Duodenal mucosa (tissue), 2 donors: ENCODE data around the gene KRTAP10-3.
"Not testable (repeated sequence)": the region's sequence is repeated elsewhere in the genome, so short reads cannot be mapped to it uniquely, and the experiment has no call there.

Experiments
- H3K27ac ChIP-seq: one replicate; pipeline ENCODE4 v1.7.0; 2013; ENCODE audit warnings: low read depth, low read length
- H3K27me3 ChIP-seq, 2 donors: one replicate each; pipeline ENCODE4 v1.7.0; 2013; ENCODE audit warnings: low read length in 2 of 2, control low read depth in 1 of 2; ENCODE audit not compliant: insufficient read depth in 2 of 2, control insufficient read depth in 1 of 2
- H3K36me3 ChIP-seq, 2 donors: one replicate each; pipeline ENCODE4 v1.7.0; 2013; ENCODE audit warnings: low read length in 2 of 2, control low read depth in 1 of 2; ENCODE audit not compliant: insufficient read depth in 2 of 2, control insufficient read depth in 1 of 2
- H3K4me1 ChIP-seq, 2 donors: one replicate each; pipeline ENCODE4 v1.7.0; 2013; ENCODE audit warnings: low read length in 2 of 2, control low read depth in 1 of 2; ENCODE audit not compliant: insufficient read depth in 2 of 2, control insufficient read depth in 1 of 2
- H3K4me3 ChIP-seq, 2 donors: one replicate each; pipeline ENCODE4 v1.7.0; 2013; ENCODE audit warnings: low read length in 2 of 2, low read depth in 1 of 2
- H3K9ac ChIP-seq, 2 donors: one replicate each; pipeline ENCODE4 v1.7.0; 2013; ENCODE audit warnings: low read length in 2 of 2, low read depth in 1 of 2
- H3K9me3 ChIP-seq, 2 donors: one replicate each; pipeline ENCODE4 v1.7.0; 2013; ENCODE audit warnings: low read length in 2 of 2, control low read depth in 1 of 2; ENCODE audit not compliant: control insufficient read depth in 1 of 2

The KRTAP10-3 gene

DNA sequence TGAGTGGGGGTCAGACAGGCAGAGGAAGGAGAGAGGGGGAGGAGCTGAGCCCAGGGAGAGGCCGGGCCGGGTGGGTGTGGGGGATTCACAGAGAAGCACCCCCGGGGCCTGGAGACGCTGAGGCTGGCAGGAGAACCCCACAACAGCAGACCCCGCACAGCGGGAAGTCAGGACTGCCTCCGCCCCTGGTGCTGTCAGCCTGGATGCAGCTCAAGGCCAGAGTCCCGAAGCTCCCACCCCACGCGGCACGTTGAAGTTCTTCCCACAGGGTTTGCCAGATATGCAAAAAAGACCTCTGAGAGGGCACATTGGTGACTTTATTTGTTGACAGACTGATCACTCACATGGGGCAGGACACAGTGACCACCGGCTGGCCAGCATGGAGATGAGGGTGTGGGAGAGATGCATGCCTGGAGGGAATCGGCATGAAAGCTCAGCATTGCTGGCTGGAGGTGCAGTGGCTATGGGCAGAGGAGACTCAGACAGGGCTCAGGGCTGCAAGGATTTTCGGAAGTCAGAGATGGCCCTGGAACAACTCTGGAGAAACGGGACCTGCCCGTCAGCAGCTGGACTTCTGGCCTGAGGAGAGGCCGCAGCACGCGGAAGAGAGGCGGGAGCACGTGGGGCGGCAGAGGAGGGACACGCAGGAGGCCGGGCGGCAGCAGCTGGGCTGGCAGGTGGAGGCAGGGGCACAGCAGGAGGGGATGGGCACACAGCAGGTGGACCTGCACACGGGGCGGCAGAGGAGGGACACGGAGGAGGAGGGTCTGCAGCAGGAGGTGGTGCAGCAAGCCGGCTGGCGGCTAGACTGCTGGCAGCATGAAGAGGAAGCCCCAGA, 885 bp downstream of the KRTAP10-3 start:
- no peak overlapping the region for H3K27ac ChIP-seq
- H3K4me3 ChIP-seq, result no peak overlapping the region
- H3K27me3 ChIP-seq, result peaks cover 0 to 8% of the 10 kb centered on the region in 2 donors
- no peak overlapping the region for H3K9ac ChIP-seq
- no peaks in the 10 kb centered on the region for H3K36me3 ChIP-seq
- no peaks in the 10 kb centered on the region for H3K9me3 ChIP-seq
- H3K4me1 ChIP-seq, result no peaks in the 10 kb centered on the region

GRCh38 chr21:44556879-44557278, 1.7 kb downstream of the KRTAP10-3 start:
- Histone ChIP-seq H3K9ac (no peak overlapping the region), H3K27ac (no peak overlapping the region), H3K27me3 (peaks cover 0 to 8% of the 10 kb centered on the region in 2 donors), H3K4me1 (no peaks in the 10 kb centered on the region), H3K36me3 (no peaks in the 10 kb centered on the region), H3K4me3 (no peak overlapping the region), H3K9me3 (no peaks in the 10 kb centered on the region)

GRCh38 chr21:44555200-44555875, 3.3 kb downstream of the KRTAP10-3 start:
- Histone ChIP-seq H3K4me1 (no peaks in the 10 kb centered on the region), H3K27ac (no peak overlapping the region), H3K4me3 (no peak overlapping the region), H3K9me3 (no peaks in the 10 kb centered on the region), H3K27me3 (peaks cover 0 to 8% of the 10 kb centered on the region in 2 donors), H3K9ac (no peak overlapping the region), H3K36me3 (no peaks in the 10 kb centered on the region)

DNA sequence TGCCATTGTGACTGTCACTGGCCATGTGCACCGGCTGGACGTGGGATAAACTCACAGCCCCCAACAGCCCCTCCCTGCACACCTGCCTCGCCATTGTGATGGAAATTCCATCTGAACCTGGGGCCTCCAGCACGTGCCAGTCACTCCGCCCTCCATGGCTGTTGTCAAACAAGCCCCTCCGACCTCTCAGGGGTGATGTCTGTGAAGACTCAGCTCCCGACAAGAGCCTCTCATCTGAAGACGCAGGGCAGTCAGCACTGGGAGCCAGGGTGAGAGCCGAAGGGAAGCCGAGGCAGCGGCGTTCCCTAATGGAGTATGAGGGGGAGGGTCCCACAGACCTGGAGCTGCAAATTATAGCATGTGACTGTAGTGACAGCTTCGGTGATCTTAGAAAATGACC, 5.9 kb downstream of the KRTAP10-3 start:
- no peak overlapping the region for H3K27ac ChIP-seq
- peaks cover 1 to 4% of the 10 kb centered on the region in 2 donors for H3K27me3 ChIP-seq
- H3K4me3 ChIP-seq, result no peak overlapping the region
- H3K4me1 ChIP-seq, result no peaks in the 10 kb centered on the region
- no peaks in the 10 kb centered on the region for H3K9me3 ChIP-seq
- H3K36me3 ChIP-seq, result no peaks in the 10 kb centered on the region
- H3K9ac ChIP-seq, result no peak overlapping the region

GRCh38 chr21:44552136-44552535, 6.5 kb downstream of the KRTAP10-3 start:
- Histone ChIP-seq H3K27me3 (peaks cover 0 to 4% of the 10 kb centered on the region in 2 donors), H3K9me3 (peaks cover 0 to 1% of the 10 kb centered on the region in 2 donors)

GRCh38 chr21:44551340-44551961, 7.1 kb downstream of the KRTAP10-3 start, which contains the start of gene KRTAP10-2:
KRTAP10-2 (minus strand) TSS chr21:44551505; CDS start chr21:44551458, 47 bp downstream.
- H3K4me1 ChIP-seq, result no peaks in the 10 kb centered on the region
- H3K36me3 ChIP-seq, result no peaks in the 10 kb centered on the region
- H3K9ac ChIP-seq, result no peak within 1 kb of the TSS
- no peak within 1 kb of the TSS for H3K4me3 ChIP-seq
- peaks cover 0 to 4% of the 10 kb centered on the region in 2 donors for H3K27me3 ChIP-seq
- no peak within 1 kb of the TSS for H3K27ac ChIP-seq
- peaks cover 0 to 7% of the 10 kb centered on the region in 2 donors for H3K9me3 ChIP-seq

More at GRCh38 chr21:44552136-44552535, 6.5 kb downstream of the KRTAP10-3 start:
- Histone ChIP-seq H3K27ac (no peak overlapping the region), H3K4me1 (no peaks in the 10 kb centered on the region), H3K9ac (no peak overlapping the region), H3K36me3 (no peaks in the 10 kb centered on the region), H3K4me3 (no peak overlapping the region)

DNA sequence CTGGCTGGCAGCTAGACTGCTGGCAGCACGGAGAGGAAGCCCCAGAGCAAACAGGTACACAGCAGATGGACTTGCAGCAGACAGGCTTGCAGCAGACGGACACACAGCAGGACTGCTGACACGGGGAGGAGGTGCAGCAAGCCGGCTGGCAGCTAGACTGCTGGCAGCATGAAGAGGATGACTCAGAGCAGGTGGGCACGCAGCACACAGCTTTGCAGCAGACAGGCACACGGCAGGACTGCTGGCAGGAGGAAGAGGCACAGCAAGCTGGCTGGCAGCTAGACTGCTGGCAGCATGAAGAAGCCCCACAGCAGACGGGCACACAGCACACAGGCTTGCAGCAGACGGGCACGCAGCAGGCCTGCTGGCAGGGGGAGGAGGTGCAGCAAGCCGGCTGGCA, 7.8 kb downstream of the KRTAP10-3 start:
- H3K36me3 ChIP-seq, result no peaks in the 10 kb centered on the region
- peaks cover 0 to 4% of the 10 kb centered on the region in 2 donors for H3K27me3 ChIP-seq
- H3K9ac ChIP-seq, result no peak overlapping the region
- H3K9me3 ChIP-seq, result peaks cover 0 to 7% of the 10 kb centered on the region in 2 donors
- H3K4me3 ChIP-seq, result no peak overlapping the region
- H3K4me1 ChIP-seq, result no peaks in the 10 kb centered on the region
- no peak overlapping the region for H3K27ac ChIP-seq

DNA sequence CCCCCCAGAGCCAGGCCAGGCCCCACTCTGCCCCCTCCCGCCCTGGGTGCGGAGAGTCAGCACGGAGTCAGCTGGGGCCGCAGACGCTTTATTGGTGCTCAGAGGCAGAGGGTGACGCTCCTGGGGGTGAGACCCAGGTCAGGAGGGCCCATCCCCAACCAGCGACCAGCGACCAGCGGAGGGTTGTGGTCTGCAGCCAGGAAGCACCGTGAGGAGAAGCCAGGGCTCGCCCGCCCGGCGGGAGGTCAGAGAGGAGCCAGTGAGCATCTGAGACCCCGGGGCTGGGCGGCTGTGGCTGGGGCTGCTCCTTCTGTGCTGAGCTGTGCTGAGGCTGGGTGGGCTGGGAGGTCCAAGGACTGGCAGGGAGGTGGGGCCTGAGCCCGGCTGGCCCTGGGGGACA, 8.3 kb downstream of the KRTAP10-3 start:
- H3K36me3 ChIP-seq, H3K4me1 ChIP-seq, H3K9ac ChIP-seq, H3K9me3 ChIP-seq, H3K27me3 ChIP-seq, H3K4me3 ChIP-seq, H3K27ac ChIP-seq: not testable (repeated sequence)

DNA sequence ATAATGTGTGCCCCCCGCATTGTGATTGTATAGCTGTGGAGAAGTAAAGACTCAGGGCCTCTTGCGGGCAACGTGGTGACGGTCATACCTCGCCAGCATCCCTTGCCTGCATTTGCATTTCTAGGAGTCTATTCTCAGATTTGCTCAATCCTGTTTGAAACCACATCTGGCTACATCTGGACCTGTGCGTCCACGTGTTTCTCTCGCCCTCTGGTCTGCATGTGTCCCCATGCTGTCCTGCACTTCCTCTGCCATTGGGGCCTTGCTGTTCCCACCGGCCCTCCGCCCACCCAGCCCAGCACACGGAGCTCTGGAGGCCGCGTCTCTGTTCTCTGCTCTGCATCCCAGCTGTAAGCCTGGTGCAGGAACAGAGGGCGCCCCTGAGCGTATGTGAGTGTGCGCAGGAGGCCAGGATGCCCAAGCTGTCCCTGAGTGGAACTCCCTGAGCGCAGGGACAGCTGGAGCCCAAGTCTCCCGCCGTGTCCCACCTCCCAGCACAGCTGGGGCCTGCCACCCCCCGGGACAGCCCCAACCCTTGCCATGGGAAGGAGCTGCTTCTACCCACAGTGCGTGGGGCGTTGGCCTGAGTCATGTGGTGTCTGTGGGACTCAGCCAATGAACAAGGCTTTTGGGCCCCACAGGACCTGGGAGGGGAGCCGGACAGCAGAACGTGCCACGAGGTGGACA, 8.9 kb downstream of the KRTAP10-3 start:
- no peak overlapping the region for H3K9ac ChIP-seq
- H3K27ac ChIP-seq, result no peak overlapping the region
- no peaks in the 10 kb centered on the region for H3K4me1 ChIP-seq
- no peaks in the 10 kb centered on the region for H3K36me3 ChIP-seq
- H3K9me3 ChIP-seq, result peaks cover 0 to 7% of the 10 kb centered on the region in 2 donors
- peaks cover 0 to 4% of the 10 kb centered on the region in 2 donors for H3K27me3 ChIP-seq
- no peak overlapping the region for H3K4me3 ChIP-seq
